ENCODE data around the gene SCAF4.

Gene SCAF4

DNA sequence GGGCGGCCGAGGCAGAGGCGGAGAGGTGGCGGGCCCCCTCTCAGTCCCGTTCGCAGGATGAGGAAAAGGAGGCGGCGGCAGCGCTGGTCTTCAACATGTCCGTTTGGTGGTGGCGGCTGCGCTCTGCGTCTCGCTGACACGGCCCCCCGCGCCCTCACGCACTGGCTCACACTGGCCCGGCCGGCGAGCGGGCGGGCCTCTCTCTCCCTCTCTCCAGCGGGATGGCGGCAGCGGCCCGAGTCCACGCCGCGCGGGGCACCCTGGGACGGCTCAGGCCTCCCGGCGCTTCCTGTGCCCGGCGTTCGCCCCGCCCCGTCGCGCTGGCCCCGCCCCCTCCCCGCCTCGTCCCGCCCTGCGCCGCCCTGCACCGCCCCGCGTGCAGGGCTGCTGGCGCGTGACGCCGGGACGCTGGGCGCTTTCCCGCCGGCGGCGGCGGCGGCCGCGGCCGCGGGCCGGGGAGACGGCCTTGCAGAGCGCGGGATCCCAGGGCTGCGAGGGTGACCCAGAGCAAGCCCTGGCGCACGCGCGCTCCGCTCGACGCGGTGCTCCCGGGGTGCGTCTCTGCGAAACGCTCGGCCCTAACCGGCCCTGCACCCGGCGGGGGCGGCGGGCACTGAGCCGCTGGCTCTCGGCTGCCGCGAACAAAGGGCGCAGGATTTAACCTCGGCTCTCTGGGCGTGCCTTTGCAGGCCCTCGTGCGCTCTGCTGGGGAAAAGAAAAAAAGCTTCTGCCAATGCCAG, at the start of gene SCAF4:
Gene SCAF4 (minus strand): TSS at position 262 of the 740 bp plus-strand sequence. CDS start 426 bp downstream, outside the sequence.
- no peaks in the 10 kb centered on the region for H3K9me3 Mint-ChIP-seq
- peak within 1 kb of the TSS; percentile 88 to 95 (median 95) for H3K4me3 Mint-ChIP-seq
- H3K4me1 Mint-ChIP-seq, result peaks cover 17% of the 10 kb centered on the region
- H3K36me3 Mint-ChIP-seq (ENCODE audit: low read depth), result no peaks in the 10 kb centered on the region
- peak within 1 kb of the TSS; percentile 69 to 97 (median 94) for H3K27ac Mint-ChIP-seq
- H3K27me3 Mint-ChIP-seq (ENCODE audit: low read depth), result peaks cover 8% of the 10 kb centered on the region
- TF ChIP-seq, protein P1, sequence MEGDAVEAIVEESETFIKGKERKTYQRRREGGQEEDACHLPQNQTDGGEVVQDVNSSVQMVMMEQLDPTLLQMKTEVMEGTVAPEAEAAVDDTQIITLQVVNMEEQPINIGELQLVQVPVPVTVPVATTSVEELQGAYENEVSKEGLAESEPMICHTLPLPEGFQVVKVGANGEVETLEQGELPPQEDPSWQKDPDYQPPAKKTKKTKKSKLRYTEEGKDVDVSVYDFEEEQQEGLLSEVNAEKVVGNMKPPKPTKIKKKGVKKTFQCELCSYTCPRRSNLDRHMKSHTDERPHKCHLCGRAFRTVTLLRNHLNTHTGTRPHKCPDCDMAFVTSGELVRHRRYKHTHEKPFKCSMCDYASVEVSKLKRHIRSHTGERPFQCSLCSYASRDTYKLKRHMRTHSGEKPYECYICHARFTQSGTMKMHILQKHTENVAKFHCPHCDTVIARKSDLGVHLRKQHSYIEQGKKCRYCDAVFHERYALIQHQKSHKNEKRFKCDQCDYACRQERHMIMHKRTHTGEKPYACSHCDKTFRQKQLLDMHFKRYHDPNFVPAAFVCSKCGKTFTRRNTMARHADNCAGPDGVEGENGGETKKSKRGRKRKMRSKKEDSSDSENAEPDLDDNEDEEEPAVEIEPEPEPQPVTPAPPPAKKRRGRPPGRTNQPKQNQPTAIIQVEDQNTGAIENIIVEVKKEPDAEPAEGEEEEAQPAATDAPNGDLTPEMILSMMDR (IDR thresholded peaks at IDR 0.05; ENCODE audit: unreplicated experiment in 3 of 3), result no peak

DNA sequence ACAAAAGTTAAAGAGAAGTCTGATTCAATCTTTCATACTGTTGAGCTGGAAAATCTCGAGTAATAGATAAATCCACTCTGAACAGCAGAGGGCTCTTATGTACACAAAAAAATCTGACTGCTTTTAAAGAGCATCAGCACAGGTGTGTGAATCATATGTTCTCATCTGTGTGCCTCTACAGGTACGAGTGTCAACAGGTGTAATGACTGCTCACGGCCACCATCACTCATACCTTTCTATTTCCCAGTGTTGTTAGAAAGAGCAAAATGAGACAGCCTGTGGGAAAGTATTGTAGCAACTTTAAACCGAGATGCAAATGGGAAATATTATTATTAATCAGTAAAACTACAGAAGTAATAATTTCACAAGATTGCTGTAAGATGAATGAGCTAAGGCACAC, 49.0 kb upstream of the SCAF4 start:
- Mint-ChIP-seq H3K27ac (no peak overlapping the region), H3K9me3 (peaks cover 2% of the 10 kb centered on the region), H3K4me1 (peaks cover 16% of the 10 kb centered on the region), H3K4me3 (no peak overlapping the region), H3K27me3 (ENCODE audit: low read depth) (no peaks in the 10 kb centered on the region), H3K36me3 (ENCODE audit: low read depth) (no peaks in the 10 kb centered on the region)
- TF ChIP-seq, protein P1 (IDR thresholded peaks at IDR 0.05; ENCODE audit: unreplicated experiment in 3 of 3), result peak; percentile 32 to 38 (median 38)

- Mint-ChIP-seq H3K4me3 (no peak overlapping the region), H3K4me1 (peaks cover 12% of the 10 kb centered on the region), H3K36me3 (ENCODE audit: low read depth) (no peaks in the 10 kb centered on the region), H3K27ac (no peak overlapping the region), H3K9me3 (no peaks in the 10 kb centered on the region), H3K27me3 (ENCODE audit: low read depth) (no peaks in the 10 kb centered on the region)
- TF ChIP-seq, protein P1 (IDR thresholded peaks at IDR 0.05; ENCODE audit: unreplicated experiment in 3 of 3), result no peak
These were observed 46.6 kb upstream of the SCAF4 start for GRCh38 chr21:31778546-31778945.

DNA sequence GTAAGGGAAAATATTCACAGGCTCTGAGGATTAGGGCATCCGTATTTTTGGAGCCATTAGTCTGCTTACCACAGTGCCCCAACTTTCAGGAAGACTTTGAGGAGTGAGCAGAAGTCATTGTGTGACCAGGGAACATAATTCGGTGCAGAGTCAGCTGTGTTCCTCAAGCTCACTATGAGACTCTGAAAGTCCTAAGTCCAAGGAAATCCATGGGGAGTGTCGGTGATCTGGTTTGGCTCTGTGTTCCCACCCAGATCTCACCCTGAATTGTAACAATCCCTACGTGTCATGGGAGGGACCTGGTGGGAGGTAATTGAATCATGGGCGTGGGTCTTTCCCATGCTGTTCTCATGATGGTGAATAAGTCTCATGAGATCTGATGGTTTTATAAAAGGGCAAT, 45.9 kb upstream of the SCAF4 start:
- Mint-ChIP-seq H3K9me3 (no peaks in the 10 kb centered on the region), H3K4me1 (peaks cover 12% of the 10 kb centered on the region), H3K4me3 (no peak overlapping the region), H3K27ac (no peak overlapping the region), H3K27me3 (ENCODE audit: low read depth) (no peaks in the 10 kb centered on the region), H3K36me3 (ENCODE audit: low read depth) (no peaks in the 10 kb centered on the region)
- TF ChIP-seq, protein P1 (IDR thresholded peaks at IDR 0.05; ENCODE audit: unreplicated experiment in 3 of 3), result no peak

DNA sequence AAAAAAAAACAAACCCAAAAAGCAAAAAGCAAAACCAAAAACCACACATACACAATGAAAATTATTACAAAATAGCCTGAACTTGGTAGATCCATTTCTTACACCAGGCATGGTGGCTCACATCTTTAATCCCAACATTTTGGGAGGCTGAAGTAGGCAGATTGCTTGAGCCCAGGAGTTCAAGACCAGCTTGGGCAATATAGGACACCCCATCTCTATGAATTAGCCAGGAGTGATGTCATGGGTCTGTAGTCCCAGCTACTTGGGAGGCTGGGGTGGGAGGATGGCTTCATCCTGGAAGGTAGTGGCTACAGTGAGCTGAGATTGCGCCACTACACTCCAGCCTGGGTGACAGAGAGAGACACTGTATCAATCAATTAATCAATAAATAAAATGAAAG, 42.1 kb upstream of the SCAF4 start:
- no peaks in the 10 kb centered on the region for H3K36me3 Mint-ChIP-seq (ENCODE audit: low read depth)
- no peaks in the 10 kb centered on the region for H3K27me3 Mint-ChIP-seq (ENCODE audit: low read depth)
- no peak overlapping the region for H3K4me3 Mint-ChIP-seq
- no peak overlapping the region for H3K27ac Mint-ChIP-seq
- TF ChIP-seq, protein P1 (IDR thresholded peaks at IDR 0.05; ENCODE audit: unreplicated experiment in 3 of 3), result no peak
- no peaks in the 10 kb centered on the region for H3K9me3 Mint-ChIP-seq
- no peaks in the 10 kb centered on the region for H3K4me1 Mint-ChIP-seq

Measured in nephron (organoid).